Measurements from ENCODE around the gene IGLON5. TPM values are rescaled to one million over a fixed set of nuclear protein-coding genes. Genes with fewer than 3 reads are reported as not detected.

Gene IGLON5
- total RNA-seq, 4 donors from 2014 or later = 1.4 to 2.9 (median 1.7) TPM; not detected in 1

DNA sequence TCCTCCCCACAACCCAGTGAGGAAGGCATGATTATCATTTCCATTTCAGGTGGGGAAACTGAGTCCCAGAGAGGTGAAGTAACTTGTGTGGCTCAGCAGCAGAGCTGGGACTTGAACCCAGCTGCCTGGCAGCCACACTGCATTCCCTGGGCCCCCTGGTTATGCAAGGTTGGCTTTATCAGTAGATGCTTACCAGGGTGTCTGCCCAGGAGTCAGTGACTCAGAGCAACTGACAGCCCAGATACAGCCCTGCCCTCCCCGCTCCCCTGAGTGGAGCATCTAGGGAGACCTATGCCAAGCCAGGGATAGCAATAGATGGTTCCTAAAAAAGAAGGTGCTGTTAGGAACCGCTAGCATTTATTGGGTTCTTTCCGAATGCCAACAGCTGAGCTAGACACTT is 5.9 kb downstream of the IGLON5 start:
- ATAC-seq (ENCODE audit: low FRiP score) (no peak), DNase-seq (ENCODE audit: low spot score) (no peak)
- TF ChIP-seq CTCF (IDR thresholded peaks at IDR 0.05) = no peak

DNA sequence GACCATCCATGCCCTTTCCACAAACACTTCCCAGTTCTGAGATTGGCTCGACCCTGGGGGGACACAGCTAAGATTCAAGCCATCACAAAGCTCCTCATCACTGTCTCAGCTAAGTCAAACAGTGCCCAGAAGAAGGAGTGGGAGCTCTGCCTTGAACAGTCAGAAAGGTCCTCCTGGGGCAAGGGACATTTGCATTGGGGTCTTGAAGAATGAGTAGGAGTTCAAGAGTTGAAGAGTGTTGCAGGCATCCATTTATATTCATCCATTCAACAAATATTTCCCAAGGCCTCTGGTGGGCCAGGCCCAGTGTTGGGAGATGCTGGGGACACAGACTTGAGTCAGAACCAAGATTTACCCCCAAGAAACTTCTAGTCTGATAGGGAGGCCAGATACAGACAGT is 6.5 kb downstream of the IGLON5 start:
- ATAC-seq (ENCODE audit: low FRiP score) (no peak), DNase-seq (ENCODE audit: low spot score) (no peak)
- TF ChIP-seq CTCF (IDR thresholded peaks at IDR 0.05) = no peak

DNA sequence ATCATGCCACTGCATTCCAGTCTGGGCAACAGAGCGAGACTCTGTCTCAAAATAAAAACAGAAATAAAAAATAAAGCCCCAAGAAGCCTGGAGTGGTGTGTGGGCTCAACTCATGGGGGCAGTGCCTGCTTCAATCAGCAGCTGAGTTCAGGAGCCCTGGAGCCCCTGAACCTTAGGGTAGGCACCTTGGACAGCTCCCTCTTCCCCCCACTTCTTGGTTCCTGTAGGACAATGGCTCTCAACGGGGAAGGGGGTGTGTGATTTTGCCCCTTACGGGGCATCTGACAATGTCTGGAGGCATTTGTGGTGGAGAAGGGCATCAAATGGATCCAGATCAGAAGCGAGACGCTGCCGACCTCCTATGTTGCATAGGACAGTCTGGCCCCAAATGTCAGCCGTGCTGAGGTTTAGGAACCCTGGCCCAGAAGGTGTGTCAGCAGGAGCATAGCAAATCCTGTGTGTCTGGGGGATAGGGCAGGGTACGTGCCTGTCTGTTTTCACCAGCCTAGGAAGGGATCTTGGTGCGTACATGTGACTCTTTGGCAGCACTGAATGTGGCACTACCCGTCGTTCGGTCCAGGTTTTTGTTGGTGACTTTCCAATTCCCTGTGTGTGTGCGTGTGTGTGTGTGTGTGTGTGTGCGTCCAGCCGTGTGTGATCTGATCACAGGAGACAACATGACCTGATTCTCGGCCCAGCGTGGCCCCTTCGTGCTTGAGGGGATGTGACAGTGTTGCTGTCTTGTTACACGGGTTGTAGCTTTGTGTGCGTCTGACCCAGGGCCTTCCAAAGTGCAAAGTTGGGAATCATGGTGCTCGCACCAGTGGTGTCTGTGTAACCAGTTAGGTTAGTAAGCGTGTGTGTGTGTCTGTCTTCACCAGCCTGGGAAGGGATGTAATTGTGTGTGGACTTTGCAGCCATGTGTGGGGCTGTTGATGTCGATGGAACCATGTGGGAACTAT is 7.5 kb downstream of the IGLON5 start:
- DNase-seq (ENCODE audit: low spot score) (no peak), ATAC-seq (ENCODE audit: low FRiP score) (no peak)
- TF ChIP-seq CTCF (IDR thresholded peaks at IDR 0.05) = no peak

- no peak for TF ChIP-seq CTCF (IDR thresholded peaks at IDR 0.05)
- DNase-seq (ENCODE audit: low spot score) (no peak), ATAC-seq (ENCODE audit: low FRiP score) (no peak)
These were observed 8.3 kb downstream of the IGLON5 start for GRCh38 chr19:51319649-51320279.

- DNase-seq (ENCODE audit: low spot score) (no peak), ATAC-seq (ENCODE audit: low FRiP score) (no peak)
- no peak for TF ChIP-seq CTCF (IDR thresholded peaks at IDR 0.05)
These were observed 8.8 kb downstream of the IGLON5 start for GRCh38 chr19:51320280-51320657.

GRCh38 chr19:51321799-51322198 is 10.4 kb downstream of the IGLON5 start:
- TF ChIP-seq CTCF (IDR thresholded peaks at IDR 0.05) = no peak
- DNase-seq (ENCODE audit: low spot score) = no peak
- ATAC-seq (ENCODE audit: low FRiP score) = no peak

All from omental fat pad (tissue), 4 donors.